GM19395 (cell line): Measurements from ENCODE around the gene SNX24.

Experiments
- ATAC-seq: cut with Tn5 transposase; IDR thresholded peaks from one replicate; pipeline ENCODE4 v1.9.1; 2021; ENCODE audit warnings: mild to moderate bottlenecking, moderate library complexity; ENCODE audit not compliant: unreplicated experiment

SNX24 gene

DNA sequence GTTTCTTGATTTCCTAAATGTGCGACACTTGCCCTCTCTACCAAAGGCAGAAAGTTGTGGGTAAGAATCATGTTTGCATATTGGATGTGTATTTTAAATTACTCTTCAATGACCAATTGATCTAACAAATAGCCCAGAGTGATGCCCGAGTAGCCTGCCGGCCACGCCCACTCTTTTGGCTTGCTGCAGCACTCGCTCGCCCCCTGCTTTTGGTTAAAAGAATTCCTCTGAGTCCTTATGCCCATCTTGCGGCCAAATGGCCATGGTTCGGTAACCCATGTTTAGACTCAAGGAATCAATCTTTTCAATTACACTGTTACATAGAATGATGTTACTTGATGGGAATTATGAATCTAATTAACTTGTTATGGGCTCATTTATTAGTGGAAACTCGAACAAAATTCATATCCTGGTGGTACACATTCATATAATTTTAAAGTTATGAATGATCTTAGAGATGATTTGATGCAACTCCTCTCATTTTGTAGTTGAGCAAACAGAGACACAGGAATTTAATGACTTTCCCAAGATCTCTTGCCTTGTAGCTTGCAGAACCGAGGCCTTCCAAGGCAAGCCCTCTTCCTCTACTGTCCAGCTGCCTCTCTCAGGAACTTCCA, 154.6 kb downstream of the SNX24 start:
- peak; percentile 94 for ATAC-seq

DNA sequence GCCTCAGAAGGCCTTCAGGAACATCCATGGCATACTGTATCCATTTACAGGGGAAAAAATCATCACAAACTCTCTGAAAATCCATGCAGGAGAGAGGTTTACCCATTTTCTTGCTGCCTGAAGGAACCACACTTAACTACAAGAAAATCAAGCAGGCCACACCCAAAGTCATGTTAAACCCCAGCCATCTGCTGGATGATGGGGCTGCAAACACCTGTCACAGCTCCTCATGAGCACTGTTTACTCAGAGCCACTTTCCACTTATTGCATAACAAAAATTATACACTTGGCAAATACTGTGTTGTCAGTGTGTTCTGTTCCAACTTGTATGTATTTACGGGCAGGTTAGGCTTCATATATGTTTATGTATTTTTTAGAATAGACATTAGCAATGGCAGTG, 155.3 kb downstream of the SNX24 start:
- no peak for ATAC-seq

DNA sequence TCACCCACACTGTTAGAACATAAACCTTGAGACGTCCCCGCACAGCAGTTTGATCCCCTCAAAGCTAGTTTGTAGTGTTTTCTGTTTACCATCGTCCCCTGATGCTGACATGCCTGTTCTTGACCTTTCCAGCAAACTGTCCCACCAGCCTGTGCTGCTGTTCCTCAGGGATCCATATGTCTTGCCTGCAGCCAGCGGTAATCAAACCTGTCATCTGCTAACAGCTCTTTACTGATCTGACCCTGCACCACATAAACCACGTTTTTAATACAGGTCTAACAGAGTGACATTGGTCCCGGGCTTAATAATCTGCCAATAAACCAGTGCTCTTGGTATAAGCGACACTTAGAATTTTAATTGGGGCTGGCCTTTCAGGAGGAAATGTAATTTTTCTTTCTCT, 156.4 kb downstream of the SNX24 start:
- ATAC-seq: no peak

DNA sequence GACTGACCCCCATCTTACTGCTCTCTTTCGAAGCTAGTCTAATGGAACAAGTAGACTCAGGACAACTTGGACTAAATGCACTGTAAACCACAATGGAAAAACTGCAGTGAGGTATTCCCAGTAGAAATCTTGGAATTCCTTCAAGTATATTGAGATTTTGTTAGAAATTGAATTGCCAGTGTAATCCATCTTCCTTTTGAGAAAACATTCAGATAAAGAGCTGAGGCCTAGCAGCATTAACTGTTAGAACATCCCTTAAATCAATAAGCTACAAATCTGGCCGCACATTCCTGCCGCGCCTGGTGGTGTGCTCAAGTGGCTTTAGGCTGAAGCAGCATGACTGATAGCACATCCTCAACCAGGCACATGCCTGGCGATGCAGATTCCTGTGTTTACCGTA, 161.8 kb downstream of the SNX24 start:
- ATAC-seq: no peak

DNA sequence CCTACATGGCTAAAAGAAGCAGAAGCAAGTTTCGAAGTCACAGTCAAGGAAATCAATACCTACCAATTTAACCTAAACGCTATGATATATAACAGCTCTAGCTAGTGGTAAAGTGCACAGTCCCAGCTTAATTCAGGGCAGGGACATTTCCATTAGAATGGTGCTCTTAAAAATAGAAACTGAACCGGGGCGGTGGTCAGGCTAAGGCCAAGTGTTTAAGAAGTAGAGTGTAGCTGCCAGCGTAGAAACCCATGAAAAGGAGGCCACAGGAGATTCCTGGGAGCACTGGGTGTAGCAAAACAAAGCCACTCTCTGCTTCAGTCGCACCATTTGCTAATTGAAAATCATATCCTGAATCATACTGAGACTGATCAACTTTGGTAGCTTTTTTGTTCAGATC, 162.3 kb downstream of the SNX24 start:
- no peak for ATAC-seq

DNA sequence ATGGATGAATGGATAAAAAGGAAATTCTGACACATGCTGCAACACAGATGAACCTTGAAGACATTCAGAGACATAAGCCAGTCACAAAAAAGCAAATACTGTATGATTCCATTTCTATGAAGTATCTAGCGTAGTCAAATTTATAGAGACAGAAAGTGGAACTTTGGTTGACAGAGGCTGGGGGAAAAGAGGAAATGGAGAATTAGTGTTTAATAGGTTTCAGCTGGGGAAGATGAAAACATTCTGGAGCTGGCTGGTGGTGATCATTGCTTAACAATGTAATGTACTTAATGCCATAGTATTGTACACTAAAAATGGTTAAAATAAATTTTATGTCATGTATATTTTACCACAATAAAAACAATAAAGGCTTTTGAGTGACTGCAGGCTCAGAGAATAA, 166.9 kb downstream of the SNX24 start:
- no peak for ATAC-seq

DNA sequence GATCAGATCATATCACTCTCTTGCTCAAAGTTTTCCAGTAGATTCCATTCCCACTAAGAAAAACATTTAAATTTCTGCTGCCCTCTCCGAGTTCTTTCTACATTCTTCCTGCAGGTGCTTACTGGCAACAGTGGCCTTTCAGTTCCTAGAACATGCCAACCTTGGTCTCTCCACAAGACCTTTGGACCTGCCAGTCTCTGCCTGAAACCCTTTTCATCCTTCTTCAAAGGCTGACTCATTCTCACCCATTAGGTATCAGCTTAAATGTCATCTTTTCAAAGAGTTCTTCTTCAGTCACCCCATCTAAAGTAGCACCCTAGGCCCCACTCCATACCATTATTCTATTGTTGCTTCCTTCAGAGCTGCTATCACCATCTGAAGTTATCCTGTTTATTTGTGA, 169.3 kb downstream of the SNX24 start:
- no peak for ATAC-seq

DNA sequence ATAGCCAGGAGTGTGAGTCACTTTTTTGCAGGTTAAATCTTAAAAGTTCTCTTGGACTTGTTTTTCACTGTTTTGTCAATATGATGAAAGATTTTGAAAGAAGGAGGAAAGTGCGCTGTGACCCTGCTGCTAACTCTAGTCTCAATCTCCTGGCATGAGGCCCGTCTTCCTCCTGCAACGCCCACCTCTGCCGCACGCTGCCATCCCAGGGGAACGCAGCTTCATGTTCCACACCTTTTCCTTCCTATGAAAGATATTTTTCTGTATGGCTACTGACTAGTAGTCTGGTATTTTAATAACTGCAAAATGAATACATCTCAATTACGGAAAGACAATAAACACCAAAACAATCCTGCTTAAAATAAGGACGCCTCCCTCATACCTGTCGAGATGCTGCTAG, 182.8 kb downstream of the SNX24 start:
- ATAC-seq: no peak

DNA sequence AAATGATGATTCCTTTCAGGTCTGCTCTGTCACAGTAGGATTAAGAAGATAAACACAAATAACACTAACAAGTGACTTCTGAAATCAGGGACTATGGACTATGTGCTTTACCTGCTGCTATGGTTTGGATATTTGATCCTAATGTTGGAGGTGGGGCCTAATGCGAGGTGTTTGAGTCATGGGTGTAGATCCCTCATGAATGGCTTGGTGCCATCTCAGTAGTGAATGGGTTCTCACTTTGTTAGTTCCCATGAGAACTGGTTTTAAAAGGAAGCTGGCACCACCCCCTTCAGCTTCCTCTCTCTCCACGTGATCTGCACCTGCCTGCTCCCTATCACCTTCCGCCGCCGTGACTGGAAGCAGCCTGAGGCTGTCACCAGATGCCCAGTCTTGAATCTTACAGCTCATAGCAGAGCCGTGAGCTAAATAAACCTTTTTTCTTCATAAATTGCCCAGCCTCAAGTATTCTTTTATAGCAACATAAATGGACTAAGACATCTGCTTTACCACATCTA, 187.8 kb downstream of the SNX24 start:
- ATAC-seq: no peak

DNA sequence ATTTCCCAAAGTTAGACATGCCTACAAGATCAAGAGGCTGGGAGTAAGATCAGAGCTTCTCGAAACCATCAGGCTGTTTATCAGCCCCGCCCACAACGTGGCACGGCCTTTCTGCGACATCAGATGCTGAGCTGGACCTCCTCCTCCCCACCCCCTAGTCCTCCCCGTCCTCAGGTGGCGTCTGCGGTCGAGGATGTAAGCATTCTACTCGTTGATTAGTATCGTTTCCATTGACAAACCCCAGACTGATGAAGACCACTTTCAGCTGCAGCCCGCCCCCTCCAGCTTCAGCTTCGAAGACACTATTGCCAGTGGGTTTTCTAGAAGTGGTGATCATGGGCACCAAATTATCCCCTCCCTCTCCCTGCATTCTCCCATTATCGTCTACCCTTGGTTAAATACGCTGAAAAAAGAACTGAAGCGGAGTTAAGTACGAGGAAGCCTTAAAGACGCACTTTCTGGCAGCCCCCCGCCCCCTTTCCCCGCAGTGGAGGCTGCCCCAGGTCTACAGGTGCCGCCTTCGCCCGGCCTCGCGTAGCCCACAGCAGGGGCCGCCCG, 190.0 kb downstream of the SNX24 start:
- ATAC-seq: peak; percentile 53

DNA sequence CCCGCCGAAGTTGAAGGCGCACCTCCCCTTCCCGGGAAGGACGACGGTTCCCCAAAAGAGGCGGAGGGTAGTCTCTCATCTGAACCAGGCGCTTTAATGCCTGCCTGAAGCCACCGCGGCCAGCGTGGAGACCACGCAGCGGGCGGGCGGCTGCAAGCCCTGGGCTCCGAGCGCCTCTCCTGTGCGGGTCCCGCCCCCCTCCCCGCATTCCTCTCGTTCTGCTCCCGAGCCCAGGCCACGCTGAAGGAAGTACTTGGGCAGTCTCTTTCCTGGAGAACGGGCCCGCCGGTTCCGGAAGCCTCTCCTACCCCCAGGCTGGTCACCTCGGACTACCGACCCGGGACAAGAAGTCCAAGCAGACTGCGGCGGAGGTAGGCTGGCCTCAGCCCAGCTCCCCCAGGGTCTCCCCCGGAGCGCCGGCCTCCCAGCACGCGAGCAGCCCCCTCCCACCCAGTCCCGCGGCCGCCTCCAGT, 190.5 kb downstream of the SNX24 start:
- ATAC-seq: peak; percentile 24

DNA sequence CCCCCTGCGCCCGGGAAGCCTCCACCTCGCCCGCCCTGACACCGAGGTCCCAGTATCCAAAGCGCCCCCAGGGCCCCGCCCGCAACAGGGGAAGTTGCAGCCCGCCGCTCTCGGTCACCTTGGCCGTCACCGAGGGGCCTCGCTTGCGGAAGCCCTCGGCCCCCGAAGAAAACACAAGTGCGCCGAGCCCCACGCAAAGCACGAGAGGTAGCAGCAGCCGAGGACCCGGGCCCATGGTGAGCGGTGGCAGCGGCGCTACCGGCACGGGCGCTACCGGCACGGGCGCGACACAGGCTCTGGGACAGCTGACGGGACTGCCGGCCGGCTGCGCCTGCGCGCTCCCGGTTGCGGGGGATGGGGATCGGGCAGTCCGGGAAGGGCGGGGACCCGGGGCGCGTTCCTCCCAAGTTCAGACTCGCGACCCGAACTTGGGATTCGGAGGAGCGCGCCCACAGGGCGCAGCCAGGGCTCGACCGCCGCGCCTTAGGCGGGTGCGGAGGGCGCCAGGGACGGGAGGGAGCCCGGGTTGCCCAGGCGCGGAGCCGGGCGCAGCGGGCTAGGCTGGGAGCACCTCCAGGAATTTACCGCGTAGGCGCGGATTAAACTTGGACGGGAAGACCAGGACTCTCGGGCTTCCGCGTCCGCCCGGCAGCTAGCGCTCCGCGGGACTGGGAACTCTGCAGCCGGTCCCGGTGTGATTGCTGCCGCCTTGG, 191.1 kb downstream of the SNX24 start, which contains the start of gene PPIC:
Gene PPIC (minus strand): TSS at position 335 of the 713 bp plus-strand sequence. CDS start 100 bp downstream, at position 235.
- ATAC-seq: peak; percentile 61

DNA sequence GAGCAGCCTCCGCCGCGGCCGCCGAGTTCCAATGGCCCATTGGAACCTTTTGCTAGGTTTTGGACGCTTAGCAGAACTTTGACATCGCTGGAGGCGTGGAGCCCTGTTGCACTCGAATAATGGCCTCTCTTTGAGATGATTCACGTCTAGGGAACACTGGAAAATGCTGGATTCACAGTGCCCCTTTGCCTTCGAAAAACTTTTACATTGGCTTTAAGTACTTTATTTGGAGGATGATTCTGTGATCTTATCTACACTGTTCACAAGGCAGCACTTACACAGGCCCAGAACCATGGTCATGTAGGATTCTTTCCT, 191.6 kb downstream of the SNX24 start:
- no peak for ATAC-seq

DNA sequence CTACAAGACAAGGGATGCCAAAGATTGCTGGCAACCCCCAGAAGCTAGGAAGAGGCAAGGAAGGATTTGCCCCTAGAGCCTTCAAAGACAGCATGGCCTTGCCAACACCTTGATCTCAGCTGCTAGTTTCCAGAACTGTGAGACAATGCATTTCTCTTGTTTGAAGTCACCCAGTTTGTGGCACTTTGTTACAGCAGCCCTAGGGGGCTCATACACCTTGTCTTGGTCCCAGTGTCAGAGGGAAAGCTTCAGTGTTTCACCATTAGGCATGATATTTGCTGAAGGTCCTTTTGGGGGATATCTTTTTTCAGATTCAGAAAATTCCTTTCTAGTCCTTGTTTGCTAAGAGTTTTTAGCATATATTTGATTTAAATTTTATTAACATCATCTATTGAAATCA, 194.3 kb downstream of the SNX24 start:
- no peak for ATAC-seq

DNA sequence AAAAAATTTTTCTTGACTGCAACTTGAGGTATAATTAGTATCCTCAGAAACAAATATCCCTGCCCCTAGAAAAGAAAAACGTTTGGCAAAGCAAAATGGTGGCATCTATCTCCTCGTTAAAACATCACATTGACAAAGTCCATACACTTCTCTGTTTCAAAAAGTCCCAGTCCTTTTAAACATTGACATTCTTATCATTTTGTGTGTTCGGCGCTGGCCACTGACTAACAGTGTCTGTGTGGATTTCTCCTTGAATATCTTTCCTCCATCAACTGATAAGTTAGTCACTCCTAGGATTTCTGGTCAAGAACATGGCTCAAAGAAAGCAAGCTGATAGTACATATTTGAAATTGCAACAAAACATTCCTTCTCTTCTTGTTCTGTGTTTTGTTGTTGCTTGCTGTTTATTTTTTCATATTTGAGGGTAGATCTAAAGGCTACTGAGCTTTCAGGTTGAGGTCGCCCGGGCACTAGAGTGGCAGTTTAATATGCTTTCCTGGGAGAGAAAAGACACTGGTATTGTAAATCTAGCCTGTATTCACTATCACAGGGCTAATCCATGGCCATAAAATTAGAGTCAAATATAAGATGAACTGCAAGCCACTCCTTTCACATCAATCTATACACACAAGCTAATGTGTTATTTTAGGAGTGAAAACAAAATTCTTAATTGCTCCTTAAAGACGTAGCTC, 199.7 kb downstream of the SNX24 start:
- ATAC-seq: no peak

DNA sequence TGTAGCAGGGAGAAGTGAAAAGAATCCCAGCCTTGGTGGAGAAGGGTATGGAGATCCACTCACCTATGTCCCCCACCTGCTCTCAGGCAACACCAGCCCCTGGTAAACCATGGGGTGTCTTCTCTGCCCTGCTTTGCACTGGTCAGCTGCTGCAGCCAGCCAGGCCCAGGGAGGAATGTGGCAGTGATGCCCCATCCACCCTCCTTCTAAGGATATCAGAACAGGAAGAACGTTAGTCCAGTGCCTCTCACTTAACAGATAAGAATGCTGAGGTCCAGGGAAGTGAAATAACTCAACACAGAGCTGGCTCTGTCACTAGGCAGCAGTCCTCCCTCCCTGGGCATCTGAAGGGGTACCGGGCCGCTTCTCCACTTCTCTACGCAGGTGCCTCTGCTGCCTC, 200.8 kb downstream of the SNX24 start:
- no peak for ATAC-seq

DNA sequence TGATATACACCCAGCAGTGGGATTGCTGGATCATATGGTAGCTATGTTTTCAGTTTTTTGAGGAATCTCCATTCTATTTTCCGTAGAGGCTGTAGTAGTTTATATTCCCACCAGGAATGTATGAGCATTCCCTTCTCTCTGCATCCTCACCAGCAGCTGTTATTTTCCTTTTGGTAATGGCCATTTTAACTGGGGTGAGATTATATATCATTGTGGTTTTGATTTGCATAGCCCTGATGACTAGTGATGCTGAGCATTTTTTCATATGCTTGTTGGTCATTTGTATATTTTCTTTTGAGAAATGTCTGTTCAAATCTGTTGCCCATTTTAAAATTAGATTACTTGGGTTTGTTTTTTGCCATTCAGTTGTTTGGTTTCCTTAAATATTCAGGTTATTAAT, 202.3 kb downstream of the SNX24 start:
- no peak for ATAC-seq

DNA sequence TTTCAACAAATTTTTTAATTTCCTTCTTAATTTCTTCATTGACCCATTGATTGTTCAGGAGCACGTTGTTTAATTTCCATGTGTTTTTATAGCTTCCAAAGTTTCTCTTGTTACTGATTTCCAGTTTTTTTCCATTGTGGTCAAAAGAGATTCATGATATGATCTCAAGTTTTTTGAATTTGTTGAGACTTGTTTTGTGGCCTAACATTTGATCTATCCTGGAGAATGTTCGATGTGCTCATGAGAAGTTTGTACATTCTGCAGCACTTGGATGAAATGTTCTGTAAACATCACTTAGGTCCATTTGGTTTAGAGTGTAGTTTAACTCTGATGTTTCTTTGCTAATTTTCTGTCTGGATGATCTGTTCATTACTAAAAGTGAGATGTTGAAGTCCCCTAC, 205.8 kb downstream of the SNX24 start:
- no peak for ATAC-seq
